Neutrophil (primary cell): ENCODE data around the gene PSAPL1.

Source experiments
- H3K27ac ChIP-seq: fragments of 200-600 bp; sonication (generic); 2 replicates; pipeline ENCODE4 v1.5.1; 2016; ENCODE audit warnings: mild to moderate bottlenecking, moderate library complexity
- H3K27me3 ChIP-seq: fragments of 200-600 bp; sonication (generic); 2 replicates; pipeline ENCODE4 v1.6.0; 2016; ENCODE audit warnings: mild to moderate bottlenecking
- H3K36me3 ChIP-seq: fragments of 200-600 bp; sonication (generic); 2 replicates; pipeline ENCODE4 v1.5.1; 2017
- H3K4me1 ChIP-seq, 2 experiments: fragments of 200-600 bp in 1 of 2; sonication (generic) in 1 of 2; 1 replicate in 1 of 2; 2 replicates in 1 of 2; pipeline versions ENCODE4 v1.5.1 to v1.6.1; 2013 to 2016; ENCODE audit warnings: low read depth in 1 of 2, low read length in 1 of 2, mild to moderate bottlenecking in 1 of 2, moderate library complexity in 1 of 2; ENCODE audit not compliant: control insufficient read depth in 1 of 2, insufficient read depth in 1 of 2
- H3K4me3 ChIP-seq, 2 experiments: fragments of 200-600 bp in 1 of 2; sonication (generic) in 1 of 2; 1 replicate in 1 of 2; 2 replicates in 1 of 2; pipeline ENCODE4 v1.5.1; 2013 to 2016; ENCODE audit warnings: low read depth in 1 of 2, low read length in 1 of 2, mild to moderate bottlenecking in 1 of 2, moderate library complexity in 1 of 2
- H3K9me3 ChIP-seq: fragments of 200-600 bp; sonication (generic); 2 replicates; pipeline ENCODE4 v1.5.1; 2016
- TF ChIP-seq, protein P1 (sequence below): fragments of 200-600 bp; sonication (generic); IDR thresholded peaks from 2 replicates; pipeline ENCODE4 v1.5.1; 2016; ENCODE audit warnings: antibody characterized with exemption

Gene PSAPL1

DNA sequence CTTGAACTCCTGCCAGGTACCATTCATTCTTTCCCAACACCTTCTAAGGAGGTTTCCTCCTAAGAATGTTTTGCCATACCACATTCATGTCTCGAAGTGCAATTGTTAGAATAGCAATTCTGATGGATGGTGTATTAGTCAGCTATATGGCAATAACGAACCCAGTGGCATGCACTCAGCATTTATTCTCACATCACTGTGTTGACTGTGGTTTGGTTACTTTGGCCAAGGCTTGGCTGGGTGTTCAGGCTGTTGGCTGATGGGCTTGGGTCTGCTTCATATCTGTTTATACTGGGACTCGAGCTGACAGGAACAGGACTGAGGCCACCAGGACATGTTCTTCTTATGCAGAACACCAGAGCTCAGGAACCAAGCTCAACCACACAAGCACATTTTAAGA, 31.7 kb downstream of the PSAPL1 start:
- Histone ChIP-seq H3K27me3 (peaks cover 23% of the 10 kb centered on the region), H3K27ac (no peak overlapping the region), H3K4me3 (no peak overlapping the region), H3K4me1 (no peaks in the 10 kb centered on the region), H3K9me3 (no peaks in the 10 kb centered on the region), H3K36me3 (no peaks in the 10 kb centered on the region)
- TF ChIP-seq, protein P1, sequence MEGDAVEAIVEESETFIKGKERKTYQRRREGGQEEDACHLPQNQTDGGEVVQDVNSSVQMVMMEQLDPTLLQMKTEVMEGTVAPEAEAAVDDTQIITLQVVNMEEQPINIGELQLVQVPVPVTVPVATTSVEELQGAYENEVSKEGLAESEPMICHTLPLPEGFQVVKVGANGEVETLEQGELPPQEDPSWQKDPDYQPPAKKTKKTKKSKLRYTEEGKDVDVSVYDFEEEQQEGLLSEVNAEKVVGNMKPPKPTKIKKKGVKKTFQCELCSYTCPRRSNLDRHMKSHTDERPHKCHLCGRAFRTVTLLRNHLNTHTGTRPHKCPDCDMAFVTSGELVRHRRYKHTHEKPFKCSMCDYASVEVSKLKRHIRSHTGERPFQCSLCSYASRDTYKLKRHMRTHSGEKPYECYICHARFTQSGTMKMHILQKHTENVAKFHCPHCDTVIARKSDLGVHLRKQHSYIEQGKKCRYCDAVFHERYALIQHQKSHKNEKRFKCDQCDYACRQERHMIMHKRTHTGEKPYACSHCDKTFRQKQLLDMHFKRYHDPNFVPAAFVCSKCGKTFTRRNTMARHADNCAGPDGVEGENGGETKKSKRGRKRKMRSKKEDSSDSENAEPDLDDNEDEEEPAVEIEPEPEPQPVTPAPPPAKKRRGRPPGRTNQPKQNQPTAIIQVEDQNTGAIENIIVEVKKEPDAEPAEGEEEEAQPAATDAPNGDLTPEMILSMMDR, result no peak

DNA sequence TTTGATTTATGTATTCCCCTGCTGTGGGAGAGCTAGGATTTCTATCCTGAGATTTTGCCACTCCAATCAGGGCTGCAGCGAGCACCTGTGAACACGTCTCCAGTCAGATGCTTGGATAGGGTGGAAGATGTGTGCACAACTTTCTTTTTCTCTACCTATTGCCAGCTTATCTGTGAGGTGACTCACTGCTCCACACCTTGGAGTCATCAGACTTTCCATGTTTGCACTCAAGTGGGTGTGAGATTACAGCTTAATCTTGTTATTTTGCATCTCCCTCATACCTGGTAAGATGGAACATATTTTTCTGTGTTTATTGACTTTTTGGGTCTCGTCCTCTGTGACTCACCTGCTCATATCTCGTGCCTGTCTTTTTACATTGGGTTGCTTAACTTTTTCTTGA, 32.2 kb downstream of the PSAPL1 start:
- H3K27ac ChIP-seq, result no peak overlapping the region
- TF ChIP-seq, protein P1, result no peak
- H3K4me3 ChIP-seq, result no peak overlapping the region
- no peaks in the 10 kb centered on the region for H3K4me1 ChIP-seq
- peaks cover 28% of the 10 kb centered on the region for H3K27me3 ChIP-seq
- no peaks in the 10 kb centered on the region for H3K9me3 ChIP-seq
- no peaks in the 10 kb centered on the region for H3K36me3 ChIP-seq

DNA sequence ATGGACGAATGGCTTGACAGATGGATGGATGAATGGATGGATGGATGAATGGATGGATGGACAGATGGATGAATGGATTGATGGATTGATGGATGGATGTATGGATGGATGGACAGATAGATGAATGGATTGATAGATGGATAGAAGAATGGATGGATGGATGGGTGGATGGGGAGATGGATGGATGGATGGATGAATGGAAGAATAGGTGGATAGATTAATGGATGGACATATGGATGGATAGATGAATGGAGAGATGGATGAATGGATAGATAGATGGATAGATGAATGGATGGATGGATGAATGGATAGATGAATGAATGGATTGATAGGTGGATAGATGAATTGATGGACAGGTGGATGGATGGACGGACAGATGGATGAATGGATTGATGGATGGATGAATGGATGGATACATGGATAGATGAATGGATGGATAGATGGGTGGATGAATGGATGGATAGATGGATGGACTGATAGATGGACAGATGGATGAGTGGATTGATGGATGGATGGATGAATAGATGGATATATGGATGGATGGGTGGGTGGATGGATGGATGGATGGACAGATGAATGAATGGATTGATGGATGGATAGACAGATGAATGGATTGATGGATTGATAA, 33.9 kb downstream of the PSAPL1 start:
- H3K9me3 ChIP-seq, result no peaks in the 10 kb centered on the region
- no peak overlapping the region for H3K27ac ChIP-seq
- no peaks in the 10 kb centered on the region for H3K36me3 ChIP-seq
- H3K4me3 ChIP-seq, result no peak overlapping the region
- H3K27me3 ChIP-seq, result peaks cover 41% of the 10 kb centered on the region
- TF ChIP-seq, protein P1, result no peak
- no peaks in the 10 kb centered on the region for H3K4me1 ChIP-seq

DNA sequence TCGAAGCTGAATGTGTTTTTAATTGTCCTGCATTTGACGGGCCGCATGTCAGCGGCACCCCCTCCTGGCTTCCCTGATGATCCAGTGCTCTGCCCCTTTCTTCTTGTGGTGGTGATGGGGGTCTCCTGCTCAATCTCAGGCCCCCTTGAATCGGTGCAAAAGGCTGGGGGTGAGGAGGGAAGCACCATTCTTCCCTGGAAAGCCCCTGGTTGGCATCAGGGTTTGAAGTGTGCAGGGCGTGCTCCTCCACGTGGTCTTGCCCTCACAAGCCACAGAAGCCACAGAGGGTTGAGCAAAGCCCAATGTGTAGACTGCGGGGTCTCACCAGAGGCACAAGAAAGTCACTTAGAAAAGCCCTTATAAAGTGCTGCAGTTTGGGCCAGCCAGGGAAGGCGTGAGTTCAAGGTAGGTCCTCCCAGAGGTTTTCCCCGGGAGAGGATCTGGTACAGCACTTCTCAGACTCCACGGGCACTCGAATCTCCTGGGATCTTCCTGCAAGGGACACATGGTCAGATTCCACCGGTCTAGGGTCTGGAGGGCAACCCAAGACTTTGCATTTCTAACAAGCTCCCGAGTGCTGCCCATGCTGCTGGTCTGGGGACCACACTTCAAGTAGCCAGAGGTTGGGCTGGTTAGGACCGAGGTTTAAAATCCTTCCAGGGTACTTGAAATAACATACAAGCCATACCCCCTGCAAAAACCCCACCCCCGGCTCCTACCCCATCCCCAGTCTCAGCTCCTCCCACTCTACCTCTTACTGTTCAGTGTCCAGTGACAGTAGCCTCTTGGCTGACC, 35.1 kb downstream of the PSAPL1 start:
- Histone ChIP-seq H3K27ac (no peak overlapping the region), H3K36me3 (no peaks in the 10 kb centered on the region), H3K4me1 (no peaks in the 10 kb centered on the region), H3K4me3 (no peak overlapping the region), H3K27me3 (peaks cover 41% of the 10 kb centered on the region), H3K9me3 (no peaks in the 10 kb centered on the region)
- TF ChIP-seq, protein P1, result no peak

DNA sequence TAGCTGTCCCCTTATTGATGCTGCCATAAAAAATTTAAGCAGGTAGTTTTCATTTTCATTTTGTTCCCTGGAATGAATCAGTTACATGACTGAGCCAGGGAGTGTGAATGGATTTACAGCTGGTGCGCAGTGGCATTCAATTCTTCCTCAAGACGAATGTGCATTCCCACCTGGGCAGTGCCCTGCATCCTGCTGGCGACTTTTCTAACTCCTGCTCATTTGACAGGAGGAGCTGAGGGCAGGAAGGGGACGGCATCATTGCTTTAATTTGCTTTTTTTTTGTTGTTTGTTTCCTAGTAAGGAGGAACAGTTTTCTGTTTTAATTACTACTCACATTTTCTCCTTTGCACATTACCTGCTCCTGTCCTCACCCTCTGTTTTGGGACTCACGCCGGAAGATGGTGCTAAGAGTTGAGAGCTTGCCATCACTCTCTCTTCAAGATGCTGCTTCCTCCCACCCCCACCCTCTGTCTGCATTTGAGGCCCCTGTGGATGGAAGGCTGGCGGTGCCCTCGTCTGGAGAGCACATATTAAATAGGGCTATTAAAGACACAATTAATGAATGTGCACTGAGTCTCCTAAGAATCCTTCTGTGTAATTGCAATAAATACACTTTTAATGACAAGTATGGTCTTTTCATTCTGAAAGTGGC, 35.8 kb downstream of the PSAPL1 start:
- Histone ChIP-seq H3K4me3 (no peak overlapping the region), H3K27ac (no peak overlapping the region), H3K36me3 (no peaks in the 10 kb centered on the region), H3K4me1 (no peaks in the 10 kb centered on the region), H3K27me3 (peaks cover 41% of the 10 kb centered on the region), H3K9me3 (no peaks in the 10 kb centered on the region)
- TF ChIP-seq, protein P1, result no peak
